GM06990 (cell line): ENCODE data around the gene USP17L21.
"Not testable (repeated sequence)": the region's sequence is repeated elsewhere in the genome, so short reads cannot be mapped to it uniquely, and the experiment has no call there.

Experiments
- DNase-seq: peaks from one replicate; pipeline ENCODE4 v3.0.0-alpha.2; 2011; ENCODE audit not compliant: insufficient read length; ENCODE audit errors: extremely low read depth
- H3K27me3 ChIP-seq: replicated peaks from 2 replicates; pipeline ENCODE4 v1.6.0; 2011; ENCODE audit warnings: low read length; ENCODE audit not compliant: control insufficient read depth, insufficient read depth
- H3K36me3 ChIP-seq: 2 replicates; pipeline ENCODE4 v1.5.1; 2011; ENCODE audit warnings: low read length; ENCODE audit not compliant: control insufficient read depth, insufficient read depth
- H3K4me3 ChIP-seq: replicated peaks from 2 replicates; pipeline ENCODE4 v1.5.1; 2011; ENCODE audit warnings: low read depth, mild to moderate bottlenecking, control low read depth, low read length

Gene USP17L21

GRCh38 chr4:9262572-9262971 is at the start of gene USP17L21:
Gene USP17L21 (plus strand): TSS chr4:9262872. CDS start chr4:9262872, 0 bp downstream.
- not testable (repeated sequence) for H3K27me3 ChIP-seq, H3K4me3 ChIP-seq, DNase-seq, H3K36me3 ChIP-seq

DNA sequence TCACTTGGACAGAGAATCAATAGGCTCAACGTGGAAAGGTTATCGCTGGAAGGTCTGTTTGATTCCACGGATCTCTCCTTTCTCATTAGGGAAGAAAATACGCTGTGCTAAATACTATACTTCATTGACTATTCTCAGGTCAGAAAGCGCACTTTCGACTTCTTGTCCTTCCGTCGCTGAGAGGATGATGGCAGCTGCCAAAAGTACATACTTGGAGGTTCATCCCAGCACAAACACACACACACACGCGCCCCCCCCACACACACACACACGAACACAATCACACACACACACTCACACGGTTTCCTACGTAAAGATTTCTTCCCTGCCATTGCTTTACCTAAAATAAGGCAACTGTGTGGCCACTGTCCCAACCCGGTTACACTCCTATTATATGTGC is 48.0 kb upstream of the USP17L21 start:
- H3K27me3 ChIP-seq, DNase-seq, H3K4me3 ChIP-seq, H3K36me3 ChIP-seq: not testable (repeated sequence)

DNA sequence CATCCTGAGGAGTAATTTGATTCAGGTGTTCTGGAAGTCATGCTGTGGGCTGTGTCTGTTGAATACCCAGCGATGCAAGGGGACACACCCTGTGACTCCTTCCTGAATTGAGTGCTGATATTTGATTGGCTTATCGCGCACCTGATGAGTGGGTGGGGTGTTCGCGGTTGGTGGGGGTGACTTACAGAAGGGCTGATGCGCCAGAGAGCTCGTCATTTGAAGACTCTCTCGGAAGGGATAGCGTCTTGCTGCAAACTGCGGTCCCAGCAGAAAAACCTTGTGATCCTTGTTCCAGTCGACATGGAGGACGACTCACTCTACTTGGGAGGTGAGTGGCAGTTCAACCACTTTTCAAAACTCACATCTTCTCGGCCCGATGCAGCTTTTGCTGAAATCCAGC is 47.6 kb upstream of the USP17L21 start, which contains the start of gene USP17L11:
Gene USP17L11, plus strand, starts transcription at position 301 of the 400 bp plus-strand sequence. Its CDS starts 0 bp downstream, at position 301.
- not testable (repeated sequence) for H3K27me3 ChIP-seq, H3K4me3 ChIP-seq, DNase-seq, H3K36me3 ChIP-seq

DNA sequence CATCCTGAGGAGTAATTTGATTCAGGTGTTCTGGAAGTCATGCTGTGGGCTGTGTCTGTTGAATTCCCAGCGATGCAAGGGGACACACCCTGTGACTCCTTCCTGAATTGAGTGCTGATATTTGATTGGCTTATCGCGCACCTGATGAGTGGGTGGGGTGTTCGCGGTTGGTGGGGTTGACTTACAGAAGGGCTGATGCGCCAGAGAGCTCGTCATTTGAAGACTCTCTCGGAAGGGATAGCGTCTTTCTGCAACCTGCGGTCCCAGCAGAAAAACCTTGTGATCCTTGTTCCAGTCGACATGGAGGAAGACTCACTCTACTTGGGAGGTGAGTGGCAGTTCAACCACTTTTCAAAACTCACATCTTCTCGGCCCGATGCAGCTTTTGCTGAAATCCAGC is 42.8 kb upstream of the USP17L21 start, which contains the start of gene USP17L12:
Gene USP17L12, plus strand, starts transcription at position 301 of the 400 bp plus-strand sequence. Its CDS starts 0 bp downstream, at position 301.
- H3K4me3 ChIP-seq, H3K27me3 ChIP-seq, DNase-seq, H3K36me3 ChIP-seq: not testable (repeated sequence)

DNA sequence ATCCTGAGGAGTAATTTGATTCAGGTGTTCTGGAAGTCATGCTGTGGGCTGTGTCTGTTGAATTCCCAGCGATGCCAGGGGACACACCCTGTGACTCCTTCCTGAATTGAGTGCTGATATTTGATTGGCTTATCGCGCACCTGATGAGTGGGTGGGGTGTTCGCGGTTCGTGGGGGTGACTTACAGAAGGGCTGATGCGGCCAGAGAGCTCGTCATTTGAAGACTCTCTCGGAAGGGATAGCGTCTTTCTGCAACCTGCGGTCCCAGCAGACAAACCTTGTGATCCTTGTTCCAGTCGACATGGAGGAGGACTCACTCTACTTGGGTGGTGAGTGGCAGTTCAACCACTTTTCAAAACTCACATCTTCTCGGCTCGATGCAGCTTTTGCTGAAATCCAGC is 38.1 kb upstream of the USP17L21 start, which contains the start of gene USP17L13:
Gene USP17L13, plus strand, starts transcription at position 301 of the 400 bp plus-strand sequence. Its CDS starts 0 bp downstream, at position 301.
- DNase-seq, H3K27me3 ChIP-seq, H3K36me3 ChIP-seq, H3K4me3 ChIP-seq: not testable (repeated sequence)

DNA sequence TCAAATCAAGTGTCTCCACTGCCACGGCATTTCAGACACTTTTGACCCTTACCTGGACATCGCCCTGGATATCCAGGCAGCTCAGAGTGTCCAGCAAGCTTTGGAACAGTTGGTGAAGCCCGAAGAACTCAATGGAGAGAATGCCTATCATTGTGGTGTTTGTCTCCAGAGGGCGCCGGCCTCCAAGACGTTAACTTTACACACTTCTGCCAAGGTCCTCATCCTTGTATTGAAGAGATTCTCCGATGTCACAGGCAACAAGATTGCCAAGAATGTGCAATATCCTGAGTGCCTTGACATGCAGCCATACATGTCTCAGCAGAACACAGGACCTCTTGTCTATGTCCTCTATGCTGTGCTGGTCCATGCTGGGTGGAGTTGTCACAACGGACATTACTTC is 32.4 kb upstream of the USP17L21 start:
- H3K27me3 ChIP-seq, H3K36me3 ChIP-seq, H3K4me3 ChIP-seq, DNase-seq: not testable (repeated sequence)

GRCh38 chr4:9234085-9234484 is 28.6 kb upstream of the USP17L21 start, which contains the start of gene USP17L15:
Gene USP17L15 (plus strand): TSS chr4:9234385. CDS start chr4:9234385, 0 bp downstream.
- H3K36me3 ChIP-seq, DNase-seq, H3K27me3 ChIP-seq, H3K4me3 ChIP-seq: not testable (repeated sequence)

DNA sequence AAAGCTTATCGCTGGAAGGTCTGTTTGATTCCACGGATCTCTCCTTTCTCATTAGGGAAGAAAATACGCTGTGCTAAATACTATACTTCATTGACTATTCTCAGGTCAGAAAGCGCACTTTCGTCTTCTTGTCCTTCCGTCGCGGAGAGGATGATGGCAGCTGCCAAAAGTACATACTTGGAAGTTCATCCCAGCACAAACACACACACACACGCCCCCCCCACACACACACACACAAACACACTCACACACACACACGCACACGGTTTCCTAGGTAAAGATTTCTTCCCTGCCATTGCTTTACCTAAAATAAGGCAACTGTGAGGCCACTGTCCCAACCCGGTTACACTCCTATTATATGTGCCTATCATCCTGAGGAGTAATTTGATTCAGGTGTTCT is 24.2 kb upstream of the USP17L21 start:
- not testable (repeated sequence) for H3K36me3 ChIP-seq, DNase-seq, H3K4me3 ChIP-seq, H3K27me3 ChIP-seq

- H3K36me3 ChIP-seq, H3K4me3 ChIP-seq, H3K27me3 ChIP-seq: not testable (repeated sequence)
These were observed 19.1 kb upstream of the USP17L21 start, which contains the start of gene USP17L17 for GRCh38 chr4:9243579-9243978. Gene USP17L17 (plus strand): TSS chr4:9243879. CDS start chr4:9243879, 0 bp downstream.

GRCh38 chr4:9247953-9248680 is 14.6 kb upstream of the USP17L21 start, which contains the start of gene USP17L18:
Gene USP17L18 (plus strand): TSS chr4:9248630. CDS start chr4:9248630, 0 bp downstream.
- H3K36me3 ChIP-seq, H3K27me3 ChIP-seq, H3K4me3 ChIP-seq, DNase-seq: not testable (repeated sequence)

More at GRCh38 chr4:9243579-9243978, 19.1 kb upstream of the USP17L21 start, which contains the start of gene USP17L17:
- DNase-seq = not testable (repeated sequence)

DNA sequence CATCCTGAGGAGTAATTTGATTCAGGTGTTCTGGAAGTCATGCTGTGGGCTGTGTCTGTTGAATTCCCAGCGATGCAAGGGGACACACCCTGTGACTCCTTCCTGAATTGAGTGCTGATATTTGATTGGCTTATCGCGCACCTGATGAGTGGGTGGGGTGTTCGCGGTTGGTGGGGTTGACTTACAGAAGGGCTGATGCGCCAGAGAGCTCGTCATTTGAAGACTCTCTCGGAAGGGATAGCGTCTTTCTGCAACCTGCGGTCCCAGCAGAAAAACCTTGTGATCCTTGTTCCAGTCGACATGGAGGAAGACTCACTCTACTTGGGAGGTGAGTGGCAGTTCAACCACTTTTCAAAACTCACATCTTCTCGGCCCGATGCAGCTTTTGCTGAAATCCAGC is 9.6 kb upstream of the USP17L21 start, which contains the start of gene USP17L19:
Gene USP17L19, plus strand, starts transcription at position 301 of the 400 bp plus-strand sequence. Its CDS starts 0 bp downstream, at position 301.
- H3K4me3 ChIP-seq, DNase-seq, H3K27me3 ChIP-seq, H3K36me3 ChIP-seq: not testable (repeated sequence)

- not testable (repeated sequence) for H3K27me3 ChIP-seq, DNase-seq, H3K4me3 ChIP-seq, H3K36me3 ChIP-seq
These were observed 4.8 kb upstream of the USP17L21 start, which contains the start of gene USP17L20 for GRCh38 chr4:9257824-9258223. Gene USP17L20 (plus strand): TSS chr4:9258124. CDS start chr4:9258124, 0 bp downstream.

- H3K27me3 ChIP-seq, DNase-seq, H3K36me3 ChIP-seq, H3K4me3 ChIP-seq: not testable (repeated sequence)
These were observed 4.6 kb downstream of the USP17L21 start, which contains the start of gene USP17L22 for GRCh38 chr4:9267319-9267718. Gene USP17L22 (plus strand): TSS chr4:9267619. CDS start chr4:9267619, 0 bp downstream.

GRCh38 chr4:9271719-9272118 is 9.0 kb downstream of the USP17L21 start:
- DNase-seq, H3K4me3 ChIP-seq, H3K36me3 ChIP-seq, H3K27me3 ChIP-seq: not testable (repeated sequence)
